GM18909 (cell line): Measurements from ENCODE around the gene CECR2.

ENCODE experiments used
- ATAC-seq: cut with Tn5 transposase; IDR thresholded peaks from one replicate; pipeline ENCODE4 v1.9.1; 2021; ENCODE audit warnings: mild to moderate bottlenecking; ENCODE audit not compliant: unreplicated experiment, poor library complexity

CECR2 gene

GRCh38 chr22:17369439-17370025 lies at the start of gene CECR2:
TSS of gene CECR2 (plus strand) at chr22:17369460. CDS start at chr22:17369784, 324 bp downstream.
- ATAC-seq: no peak

- ATAC-seq: no peak
Measured at GRCh38 chr22:17319546-17319945, 49.7 kb upstream of the CECR2 start.

- ATAC-seq: no peak
Measured at GRCh38 chr22:17322511-17322910, 46.7 kb upstream of the CECR2 start.

- ATAC-seq: no peak
Measured at GRCh38 chr22:17331690-17332089, 37.6 kb upstream of the CECR2 start.

GRCh38 chr22:17332109-17332800 lies 37.0 kb upstream of the CECR2 start:
- ATAC-seq: no peak

- ATAC-seq: no peak
Measured at GRCh38 chr22:17334059-17334458, 35.2 kb upstream of the CECR2 start.

- no peak for ATAC-seq
Measured at GRCh38 chr22:17334983-17335382, 34.3 kb upstream of the CECR2 start.

- no peak for ATAC-seq
Measured at GRCh38 chr22:17336061-17336460, 33.2 kb upstream of the CECR2 start.

GRCh38 chr22:17337639-17338038 lies 31.6 kb upstream of the CECR2 start:
- no peak for ATAC-seq

- ATAC-seq: no peak
Measured at GRCh38 chr22:17339095-17339693, 30.1 kb upstream of the CECR2 start.

- no peak for ATAC-seq
Measured at GRCh38 chr22:17342361-17342760, 26.9 kb upstream of the CECR2 start.

- no peak for ATAC-seq
Measured at GRCh38 chr22:17343766-17344165, 25.5 kb upstream of the CECR2 start.

GRCh38 chr22:17346578-17346977 lies 22.7 kb upstream of the CECR2 start:
- no peak for ATAC-seq

- no peak for ATAC-seq
Measured at GRCh38 chr22:17347724-17348123, 21.5 kb upstream of the CECR2 start.

GRCh38 chr22:17348464-17349103 lies 20.7 kb upstream of the CECR2 start:
- ATAC-seq: no peak

- ATAC-seq: no peak
Measured at GRCh38 chr22:17349172-17349571, 20.1 kb upstream of the CECR2 start.

GRCh38 chr22:17350292-17350691 lies 19.0 kb upstream of the CECR2 start:
- no peak for ATAC-seq

GRCh38 chr22:17352798-17353197 lies 16.5 kb upstream of the CECR2 start:
- ATAC-seq: no peak

- ATAC-seq: no peak
Measured at GRCh38 chr22:17357688-17358087, 11.6 kb upstream of the CECR2 start.

GRCh38 chr22:17358415-17358814 lies 10.8 kb upstream of the CECR2 start:
- ATAC-seq: no peak

- no peak for ATAC-seq
Measured at GRCh38 chr22:17359501-17359900, 9.8 kb upstream of the CECR2 start.
